GM20000 (cell line): ENCODE results near the gene USE1.

Experiments
- DNase-seq: peaks from one replicate; pipeline ENCODE4 v3.0.0; 2012; ENCODE audit warnings: low spot score
- TF ChIP-seq, protein P1 (sequence below): IDR thresholded peaks from 2 replicates; pipeline ENCODE4 v1.5.1; 2012; ENCODE audit warnings: mild to moderate bottlenecking, control low read depth; ENCODE audit errors: extremely low read depth, missing control alignments

USE1 gene

GRCh38 chr19:17244618-17245534 lies 29.7 kb downstream of the USE1 start:
- TF ChIP-seq, protein P1, sequence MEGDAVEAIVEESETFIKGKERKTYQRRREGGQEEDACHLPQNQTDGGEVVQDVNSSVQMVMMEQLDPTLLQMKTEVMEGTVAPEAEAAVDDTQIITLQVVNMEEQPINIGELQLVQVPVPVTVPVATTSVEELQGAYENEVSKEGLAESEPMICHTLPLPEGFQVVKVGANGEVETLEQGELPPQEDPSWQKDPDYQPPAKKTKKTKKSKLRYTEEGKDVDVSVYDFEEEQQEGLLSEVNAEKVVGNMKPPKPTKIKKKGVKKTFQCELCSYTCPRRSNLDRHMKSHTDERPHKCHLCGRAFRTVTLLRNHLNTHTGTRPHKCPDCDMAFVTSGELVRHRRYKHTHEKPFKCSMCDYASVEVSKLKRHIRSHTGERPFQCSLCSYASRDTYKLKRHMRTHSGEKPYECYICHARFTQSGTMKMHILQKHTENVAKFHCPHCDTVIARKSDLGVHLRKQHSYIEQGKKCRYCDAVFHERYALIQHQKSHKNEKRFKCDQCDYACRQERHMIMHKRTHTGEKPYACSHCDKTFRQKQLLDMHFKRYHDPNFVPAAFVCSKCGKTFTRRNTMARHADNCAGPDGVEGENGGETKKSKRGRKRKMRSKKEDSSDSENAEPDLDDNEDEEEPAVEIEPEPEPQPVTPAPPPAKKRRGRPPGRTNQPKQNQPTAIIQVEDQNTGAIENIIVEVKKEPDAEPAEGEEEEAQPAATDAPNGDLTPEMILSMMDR: no peak
- no peak for DNase-seq

DNA sequence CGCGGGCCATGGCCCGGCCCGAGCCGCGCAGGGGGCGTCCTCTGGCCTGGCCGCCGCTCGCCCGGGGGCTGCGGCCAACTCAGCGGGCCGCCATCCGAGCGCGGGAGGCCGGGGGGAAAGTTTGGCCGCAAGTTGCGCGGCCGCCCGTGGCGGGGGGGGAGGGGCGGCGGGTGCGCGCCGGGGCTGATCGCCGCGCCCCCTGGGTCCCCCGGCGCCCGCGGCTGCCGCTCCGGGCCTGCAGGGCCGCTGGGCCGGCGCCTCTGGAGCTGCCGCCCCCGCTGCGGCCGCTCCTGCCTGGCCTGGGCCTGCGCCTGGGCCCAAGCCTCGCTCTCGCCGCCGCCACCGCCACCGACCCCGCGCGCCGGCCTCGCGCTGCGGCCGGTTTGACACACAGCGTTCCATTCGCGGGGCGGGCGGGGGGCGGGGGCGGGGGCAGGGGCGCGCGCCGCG lies 30.4 kb downstream of the USE1 start, which contains the start of gene NR2F6:
Gene NR2F6, minus strand, starts transcription at position 385 of the 450 bp plus-strand sequence. CDS start 699 bp downstream, outside the sequence.
- DNase-seq: no peak
- TF ChIP-seq, protein P1: no peak

- TF ChIP-seq, protein P1: no peak
- DNase-seq: no peak
These were observed 31.7 kb downstream of the USE1 start for GRCh38 chr19:17246681-17247425.

GRCh38 chr19:17248011-17248776 lies 33.0 kb downstream of the USE1 start:
- TF ChIP-seq, protein P1: no peak
- no peak for DNase-seq

DNA sequence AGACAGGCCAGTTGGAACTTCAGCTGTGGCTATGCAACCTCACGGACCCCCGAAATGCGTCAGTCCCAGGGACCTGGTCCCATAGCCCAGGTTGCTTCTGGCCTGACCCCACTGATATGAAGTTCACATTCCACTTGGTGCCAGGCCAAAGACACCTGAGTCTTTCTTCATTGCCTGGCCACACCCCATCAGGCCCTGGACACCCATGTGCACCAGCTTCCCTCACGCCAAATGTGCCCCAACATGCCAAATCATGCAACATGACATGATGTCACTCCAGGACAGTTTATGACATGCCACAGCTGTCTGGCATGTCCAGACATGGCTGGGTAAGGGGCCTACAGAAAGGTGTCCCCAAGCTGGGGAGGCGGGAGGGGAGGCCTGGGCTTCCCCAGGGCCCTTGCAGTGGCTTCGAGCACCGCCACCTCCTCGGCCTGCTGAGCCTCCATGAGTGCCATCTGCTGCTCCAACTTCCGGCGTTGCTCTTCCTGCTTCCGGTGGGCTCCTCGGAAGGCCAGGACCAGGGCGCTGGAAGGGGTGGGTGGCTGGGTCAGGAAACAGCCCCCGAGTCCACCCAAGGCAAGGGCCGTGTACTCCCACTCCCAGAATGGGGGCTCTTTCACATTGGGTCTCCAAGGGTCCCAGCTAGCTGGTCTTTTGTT lies 34.9 kb downstream of the USE1 start:
- no peak for DNase-seq
- TF ChIP-seq, protein P1: no peak

- no peak for DNase-seq
- TF ChIP-seq, protein P1: no peak
These were observed 39.5 kb downstream of the USE1 start for GRCh38 chr19:17254636-17255035.
